NCI-H524 treated with DMSO at 0.1 percent for 48 hours (cell line): ENCODE data around the gene MNDA.
"Not testable (repeated sequence)": the region's sequence is repeated elsewhere in the genome, so short reads cannot be mapped to it uniquely, and the experiment has no call there.

ENCODE experiments used
- DNase-seq: peaks from one replicate; lab custom pipeline; 2025; lab: John Stamatoyannopoulos, UW

Gene MNDA

DNA sequence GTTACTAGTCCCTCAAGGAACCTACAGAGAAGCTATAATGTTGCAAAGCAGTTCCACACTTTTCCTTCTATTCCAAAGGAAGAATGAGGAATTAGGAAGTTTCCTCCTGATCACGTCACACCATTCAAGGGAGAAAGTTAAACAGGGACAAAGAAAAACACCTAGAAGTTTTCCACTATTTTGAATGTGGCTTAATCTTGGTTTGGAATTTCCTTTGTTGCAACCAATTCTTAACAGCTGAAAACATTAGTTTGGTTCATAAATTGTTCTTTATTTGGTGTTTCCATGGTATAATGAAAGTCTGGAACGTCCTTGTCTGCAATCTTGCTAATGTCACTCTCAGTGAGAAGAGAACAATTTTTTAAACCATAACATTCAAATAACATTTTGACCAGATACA is 8.4 kb downstream of the MNDA start:
- no peak for DNase-seq

DNA sequence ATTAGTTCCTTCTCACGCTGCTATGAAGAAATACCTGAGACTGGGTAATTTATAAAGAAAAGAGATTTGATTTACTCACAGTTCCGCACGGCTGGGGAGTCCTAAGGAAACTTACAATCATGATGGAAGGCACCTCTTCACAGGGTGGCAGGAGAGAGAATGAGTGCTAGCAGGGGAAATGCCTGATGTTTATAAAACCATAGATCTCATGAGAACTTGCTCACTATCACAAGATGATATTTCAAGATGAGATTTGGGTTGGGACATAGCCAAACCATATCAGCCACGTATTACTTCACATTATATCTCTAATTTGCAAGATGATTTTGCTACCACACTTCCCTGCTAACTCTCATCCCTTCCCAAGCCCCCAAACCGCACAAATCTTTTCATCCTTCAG is 9.1 kb downstream of the MNDA start:
- DNase-seq: no peak

DNA sequence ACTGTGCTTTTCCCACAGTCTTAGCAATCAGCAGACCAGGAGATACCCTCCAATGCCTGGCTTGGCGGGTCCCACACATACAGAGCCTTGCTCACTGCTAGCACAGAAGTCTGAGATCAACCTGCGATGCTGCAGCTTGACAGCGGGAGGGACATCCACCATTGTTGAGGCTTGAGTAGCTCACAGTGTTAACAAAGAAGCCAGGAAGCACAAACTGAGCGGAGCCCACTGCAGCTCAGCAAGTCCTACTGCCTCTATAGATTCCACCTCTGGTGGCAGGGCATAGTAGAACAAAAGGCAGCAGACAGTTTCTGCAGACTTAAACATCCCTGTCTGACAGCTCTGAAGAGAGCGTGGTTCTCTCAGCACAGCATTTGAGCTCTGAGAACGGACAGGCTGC is 33.4 kb downstream of the MNDA start:
- no peak for DNase-seq

DNA sequence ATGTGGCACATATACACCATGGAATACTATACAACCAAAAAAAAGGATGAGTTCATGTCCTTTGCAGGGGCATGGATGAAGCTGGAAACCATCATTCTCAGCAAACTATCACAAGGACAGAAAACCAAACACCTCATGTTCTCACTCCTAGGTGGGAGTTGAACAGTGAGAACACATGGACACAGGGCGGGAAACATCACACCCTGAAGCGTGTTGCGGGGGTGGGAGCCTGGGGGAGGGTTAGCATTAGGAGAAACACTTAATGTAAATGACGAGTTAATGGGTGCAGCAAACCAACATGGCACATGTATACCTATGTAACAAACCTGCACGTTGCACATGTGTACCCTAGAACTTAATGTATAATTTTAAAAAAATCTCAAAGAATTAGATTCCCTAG is 39.3 kb downstream of the MNDA start:
- not testable (repeated sequence) for DNase-seq

DNA sequence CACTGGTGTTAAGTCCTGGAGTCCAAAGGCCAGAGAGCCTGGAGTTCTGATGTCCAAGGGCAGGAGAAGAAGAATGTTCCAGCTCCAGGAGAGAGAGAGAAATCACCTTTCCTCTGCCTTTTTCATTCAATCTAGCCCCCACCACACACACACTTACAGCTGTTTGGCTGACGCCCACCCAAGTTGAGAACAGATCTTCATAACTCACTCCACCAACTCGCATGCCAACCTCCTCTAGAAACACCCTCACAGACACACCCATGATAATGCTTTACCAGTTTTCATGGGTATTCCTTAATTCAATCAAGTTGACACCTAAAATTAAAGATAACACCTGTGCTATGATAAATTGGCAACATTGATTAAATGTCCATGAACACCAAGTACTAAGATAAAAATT is 42.0 kb downstream of the MNDA start:
- DNase-seq: no peak

DNA sequence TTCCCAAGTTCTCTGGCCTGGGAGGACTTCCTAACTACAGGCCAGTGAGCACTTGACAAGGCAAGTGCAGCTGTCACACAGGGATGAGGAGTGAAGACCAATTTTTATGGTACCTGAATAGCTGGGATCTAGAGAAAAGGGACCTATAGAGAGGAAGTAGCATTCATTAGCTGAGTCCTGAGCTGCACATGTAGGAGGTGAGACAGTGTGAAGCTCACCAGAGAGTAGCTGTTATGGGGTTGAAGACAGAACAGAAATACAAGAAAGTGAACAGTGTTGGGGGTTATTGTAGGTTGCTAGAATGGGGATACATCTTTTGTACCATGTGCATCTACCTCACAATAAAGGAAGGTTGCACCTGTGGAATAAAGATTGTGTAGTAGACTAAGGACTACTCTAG is 62.5 kb downstream of the MNDA start:
- no peak for DNase-seq

DNA sequence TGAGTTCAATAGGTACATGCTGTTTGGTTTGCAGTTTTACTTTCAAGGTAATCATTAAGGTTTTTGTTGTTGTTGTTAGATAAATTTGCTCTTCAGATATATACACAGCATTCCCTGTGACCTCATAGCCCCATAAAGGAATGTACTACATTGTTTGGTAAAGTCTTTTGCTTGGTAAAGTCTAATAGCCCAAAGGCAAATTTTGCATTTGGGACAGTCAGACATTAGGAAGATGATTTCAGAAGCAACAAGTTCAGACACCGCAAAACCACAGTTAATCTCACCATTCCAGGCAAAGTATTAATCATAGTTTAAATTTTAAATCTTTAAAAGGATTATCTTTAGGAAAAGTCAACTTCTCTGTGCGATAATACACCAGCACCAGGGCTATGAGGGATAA is 67.6 kb downstream of the MNDA start:
- DNase-seq: no peak
